GM21526 (cell line): ENCODE results near the gene BHLHE23.

Experiments
- ATAC-seq: cut with Tn5 transposase; IDR thresholded peaks from one replicate; pipeline ENCODE4 v1.9.1; 2021; ENCODE audit warnings: moderate library complexity; ENCODE audit not compliant: unreplicated experiment, low FRiP score

The BHLHE23 gene

DNA sequence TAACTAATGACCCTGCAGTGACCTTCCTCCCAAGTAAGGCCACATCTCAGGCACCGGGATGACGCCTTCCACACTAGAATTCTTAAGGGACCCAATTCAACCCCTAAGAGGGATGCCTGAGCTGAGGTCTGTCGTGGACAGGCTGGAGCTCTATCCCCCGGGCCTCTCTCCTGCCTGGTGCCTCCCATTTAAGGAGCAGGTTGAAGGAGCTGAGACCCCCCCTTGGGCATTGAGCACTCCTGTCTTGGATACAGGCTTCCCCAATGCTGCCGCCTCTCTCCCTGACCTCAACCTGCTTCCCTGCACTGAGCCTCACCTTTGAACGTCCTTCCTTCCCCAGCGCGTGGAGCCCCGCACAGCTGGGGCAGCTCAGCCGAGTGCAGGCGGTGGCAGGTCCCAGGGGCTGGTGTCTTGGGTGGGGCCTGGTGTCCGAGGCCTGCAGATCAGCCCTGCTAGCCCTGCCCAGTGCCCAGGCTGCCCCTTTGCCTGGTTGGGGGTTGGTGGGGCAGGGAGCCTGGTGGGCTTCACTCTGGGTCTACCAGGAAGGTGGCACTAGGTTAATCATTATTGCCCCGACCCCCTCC lies 19.9 kb upstream of the BHLHE23 start:
- ATAC-seq, result no peak

DNA sequence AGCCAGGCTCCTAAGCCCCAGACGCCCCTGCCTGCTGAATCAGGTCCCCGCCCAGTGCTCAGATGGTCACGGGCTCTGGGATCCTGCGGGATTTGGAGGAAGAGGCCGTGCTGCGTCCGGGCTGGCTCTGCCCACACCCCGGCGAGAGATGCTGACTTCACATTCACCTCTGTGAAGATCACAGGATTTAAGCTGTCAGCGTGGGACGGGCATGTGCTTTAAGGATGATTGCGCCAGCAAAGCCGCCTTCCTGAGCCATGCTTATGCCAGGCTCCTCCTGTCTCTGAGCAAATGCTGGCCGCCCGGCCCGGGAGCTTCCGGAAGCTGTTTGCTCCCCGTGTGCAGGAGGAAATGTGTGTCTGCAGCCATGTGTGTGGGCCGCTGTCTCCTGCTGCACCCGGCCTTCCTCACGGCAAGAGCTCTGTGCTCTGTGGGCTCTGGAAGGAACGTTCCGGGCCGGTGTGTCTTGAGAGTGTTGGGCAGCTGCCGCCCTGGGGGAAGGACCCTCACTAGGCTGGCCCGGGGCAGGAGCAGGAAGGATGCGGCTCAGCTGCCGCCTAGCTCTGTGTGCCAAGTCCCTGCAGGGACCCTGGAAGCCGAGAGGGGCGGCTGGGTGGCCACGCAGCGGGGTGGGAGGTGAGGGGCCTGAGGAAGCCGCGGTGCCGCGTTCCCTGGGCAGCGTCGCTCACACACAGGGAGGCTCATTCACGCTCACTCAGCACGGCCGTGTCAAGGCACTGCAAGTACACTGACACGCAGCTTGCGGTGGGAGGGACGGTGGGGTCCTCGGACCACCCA lies 19.0 kb upstream of the BHLHE23 start:
- no peak for ATAC-seq

DNA sequence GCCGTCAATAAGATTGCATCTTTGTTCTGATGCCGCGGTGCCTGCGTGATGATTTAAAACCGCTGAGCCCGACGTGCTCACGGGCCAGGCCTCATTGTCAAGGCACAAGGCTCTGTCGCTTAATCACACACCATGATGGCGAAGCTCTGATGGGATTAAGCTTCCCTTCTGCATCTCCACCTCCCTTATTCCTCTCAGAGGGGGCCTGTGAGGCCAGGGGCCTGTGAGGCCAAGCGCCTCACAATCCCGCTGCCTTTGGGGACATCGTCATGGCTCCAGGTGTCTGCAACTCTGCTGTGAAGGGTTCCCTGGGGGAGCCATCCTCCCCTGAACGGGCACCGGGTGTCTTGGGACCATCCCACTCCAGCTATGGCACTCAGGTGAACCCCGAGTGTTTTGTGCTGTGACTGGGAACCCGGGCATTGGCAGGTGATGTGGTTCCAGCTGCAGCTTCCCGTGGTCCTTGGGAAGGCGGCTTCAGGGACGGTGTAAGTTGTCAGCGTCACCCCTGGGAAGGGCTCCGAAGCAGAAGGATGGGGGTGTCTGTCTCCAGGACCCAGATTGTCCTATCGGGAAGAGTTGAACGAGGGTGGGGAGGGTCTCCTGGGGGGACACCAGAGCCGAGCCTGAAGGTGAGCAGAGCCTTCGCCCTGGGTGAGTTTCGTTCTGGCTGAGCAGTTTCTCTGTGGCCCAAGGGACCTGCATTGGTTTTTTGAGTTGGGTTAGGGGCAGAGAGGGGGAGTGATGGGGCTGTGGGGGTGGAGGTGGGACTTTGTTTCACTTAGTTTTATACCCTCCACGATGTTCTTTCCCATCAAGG lies 18.0 kb upstream of the BHLHE23 start:
- ATAC-seq, result no peak

DNA sequence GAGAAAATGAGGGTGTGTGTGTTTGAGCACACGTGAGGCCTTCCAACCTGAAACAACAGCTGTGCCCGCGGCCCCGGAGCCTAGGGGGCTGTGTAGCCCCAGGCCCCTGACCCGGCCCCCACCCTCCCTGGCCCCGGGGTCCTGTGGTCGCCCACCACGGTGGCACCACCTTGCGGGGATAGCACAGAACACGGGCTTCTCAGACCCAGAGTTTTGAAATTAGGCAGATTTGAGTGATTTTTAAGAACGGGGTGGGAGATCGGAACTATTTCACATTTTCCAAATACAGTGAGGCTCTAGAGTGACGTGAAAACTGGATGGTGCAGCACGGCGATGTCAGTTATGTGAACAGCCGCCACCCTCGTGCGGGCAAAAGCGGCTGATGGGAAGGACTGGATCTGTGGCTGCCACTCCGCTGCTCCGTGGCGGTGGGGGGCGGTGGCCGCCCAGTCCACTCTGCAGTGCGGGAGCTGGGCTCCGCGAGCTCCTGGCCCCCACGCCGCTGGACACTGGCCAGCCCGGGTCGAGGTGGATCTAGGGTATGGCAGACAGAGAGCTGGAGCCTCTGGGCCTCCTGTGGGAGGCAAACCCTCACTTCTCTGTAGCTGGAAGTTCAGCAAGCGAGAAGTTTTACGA lies 17.3 kb upstream of the BHLHE23 start:
- no peak for ATAC-seq

DNA sequence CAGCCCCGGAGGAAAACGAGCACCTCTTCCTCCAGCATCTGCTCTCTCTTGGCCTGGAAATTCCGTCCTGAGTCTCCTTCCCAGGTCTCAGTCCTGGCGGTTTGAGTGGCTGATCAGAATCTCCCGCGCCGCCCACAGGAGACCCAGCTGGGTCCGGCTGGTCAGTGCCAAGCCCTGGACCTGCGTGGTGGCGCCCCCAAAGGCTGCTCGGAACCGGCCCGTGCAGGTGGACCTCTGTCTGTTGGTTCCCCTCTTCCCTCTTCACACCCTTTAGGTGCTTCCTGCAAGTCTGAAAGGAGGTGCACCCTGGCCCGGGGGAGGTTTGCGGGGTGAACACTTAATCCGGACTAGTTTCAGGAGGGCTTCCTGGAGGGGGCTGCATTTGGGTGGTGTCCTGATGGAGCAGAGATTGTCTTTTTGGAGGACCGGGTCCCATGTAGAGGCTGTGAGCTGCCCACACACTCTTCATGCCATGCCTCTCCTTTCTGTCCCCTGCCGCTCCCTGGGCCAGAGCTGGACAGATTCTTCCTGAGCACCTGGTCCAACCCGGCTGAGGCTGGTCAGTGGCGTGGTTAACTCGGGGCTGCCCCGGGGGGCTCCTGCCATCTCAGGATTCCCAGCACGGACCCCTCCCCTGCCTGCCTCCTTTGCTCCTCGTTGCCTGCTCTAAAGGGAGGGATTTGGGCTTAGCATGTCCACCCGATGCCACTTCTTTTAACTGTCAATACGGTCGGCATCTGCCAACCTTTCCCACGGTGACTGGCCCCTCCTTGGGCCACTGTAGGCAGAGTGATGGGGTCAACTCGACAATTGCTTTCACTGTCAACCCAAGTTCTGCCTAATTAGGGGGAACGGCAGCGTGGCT lies 16.5 kb upstream of the BHLHE23 start:
- ATAC-seq, result no peak

DNA sequence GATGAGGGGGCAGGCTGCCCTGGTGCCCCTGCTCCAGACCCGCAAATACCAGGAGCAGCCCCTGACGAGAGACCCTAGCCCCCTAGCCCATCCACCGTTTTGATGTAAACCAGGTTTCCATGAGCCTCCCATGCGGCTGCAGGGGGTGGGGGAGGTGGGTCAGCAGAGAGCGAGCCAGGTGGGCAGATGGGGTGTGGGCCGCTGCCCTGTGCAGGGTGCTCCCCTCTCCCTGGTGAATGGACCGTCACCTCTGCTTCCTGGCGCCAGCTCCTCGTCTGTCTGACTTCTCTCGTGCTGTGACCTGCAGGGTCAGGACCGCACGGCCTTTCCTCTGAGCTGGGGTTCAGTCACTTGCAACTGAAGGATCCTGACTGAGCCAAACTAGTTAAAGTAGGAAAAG lies 15.7 kb upstream of the BHLHE23 start:
- no peak for ATAC-seq

DNA sequence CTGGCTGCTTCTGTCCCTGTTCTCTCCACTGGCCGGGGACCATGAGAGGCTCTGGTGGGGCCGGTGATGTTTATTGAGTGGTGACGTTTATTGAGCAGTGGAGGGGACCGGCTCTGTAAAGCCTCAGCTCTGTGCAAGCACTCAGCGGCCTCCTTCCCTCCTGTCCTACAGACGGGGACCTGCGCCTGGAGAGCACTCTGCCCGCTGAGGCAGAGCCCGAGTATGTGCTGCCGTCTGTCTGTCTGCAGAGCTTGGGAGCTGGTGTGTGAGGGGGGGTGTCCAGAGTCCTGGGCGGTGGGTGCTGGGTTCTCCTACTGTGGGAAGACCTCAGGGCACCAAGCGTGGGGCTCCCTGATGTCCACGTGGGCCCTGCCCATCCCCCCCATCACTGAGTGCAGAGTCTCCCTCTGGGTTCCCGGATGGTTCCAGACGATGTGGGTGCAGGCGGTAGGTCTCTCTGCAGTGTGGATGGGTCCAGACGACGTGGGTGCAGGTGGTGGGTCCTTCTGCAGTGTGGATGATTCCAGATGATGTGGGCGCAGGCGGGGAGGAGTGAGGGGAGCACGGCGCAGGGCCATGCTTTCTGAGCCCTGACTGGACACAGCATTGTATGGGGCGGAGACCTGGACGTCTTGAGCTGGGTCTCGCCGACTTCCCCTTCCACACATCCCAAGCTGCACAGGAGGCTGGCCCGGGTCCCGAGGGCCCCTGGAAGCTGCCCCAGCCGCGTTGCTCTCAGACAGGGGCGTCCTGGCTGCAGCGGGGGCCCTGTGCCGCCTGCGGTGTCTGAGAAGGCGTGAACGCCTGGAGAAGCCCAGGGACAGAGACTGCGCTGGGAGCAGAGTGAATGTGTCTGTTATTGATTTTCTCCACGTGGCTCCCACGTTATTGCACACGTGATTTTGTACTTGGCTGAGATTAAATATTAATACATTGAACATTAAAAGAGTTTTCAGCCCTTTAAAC lies 14.9 kb upstream of the BHLHE23 start:
- ATAC-seq, result no peak

DNA sequence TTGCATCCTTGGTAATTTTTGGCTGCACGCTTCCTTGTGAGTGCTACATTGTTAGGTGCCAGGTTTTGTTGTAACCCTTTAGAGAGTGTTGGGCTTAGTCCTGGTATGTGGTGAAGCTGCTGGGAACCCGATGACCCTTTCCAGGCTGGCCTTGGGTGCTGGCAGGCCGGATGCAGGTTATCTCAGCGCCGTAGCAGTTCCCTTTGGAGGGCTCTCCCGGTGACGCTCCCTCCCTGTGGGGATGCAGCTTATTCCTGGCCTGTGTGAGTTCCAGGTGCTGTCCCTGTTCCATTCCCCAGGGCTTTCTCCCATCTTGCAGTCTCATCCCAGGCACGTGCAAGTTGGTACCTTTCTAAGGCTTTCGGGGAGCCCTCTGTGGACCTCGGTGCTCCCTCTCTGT lies 13.9 kb upstream of the BHLHE23 start:
- ATAC-seq, result no peak

DNA sequence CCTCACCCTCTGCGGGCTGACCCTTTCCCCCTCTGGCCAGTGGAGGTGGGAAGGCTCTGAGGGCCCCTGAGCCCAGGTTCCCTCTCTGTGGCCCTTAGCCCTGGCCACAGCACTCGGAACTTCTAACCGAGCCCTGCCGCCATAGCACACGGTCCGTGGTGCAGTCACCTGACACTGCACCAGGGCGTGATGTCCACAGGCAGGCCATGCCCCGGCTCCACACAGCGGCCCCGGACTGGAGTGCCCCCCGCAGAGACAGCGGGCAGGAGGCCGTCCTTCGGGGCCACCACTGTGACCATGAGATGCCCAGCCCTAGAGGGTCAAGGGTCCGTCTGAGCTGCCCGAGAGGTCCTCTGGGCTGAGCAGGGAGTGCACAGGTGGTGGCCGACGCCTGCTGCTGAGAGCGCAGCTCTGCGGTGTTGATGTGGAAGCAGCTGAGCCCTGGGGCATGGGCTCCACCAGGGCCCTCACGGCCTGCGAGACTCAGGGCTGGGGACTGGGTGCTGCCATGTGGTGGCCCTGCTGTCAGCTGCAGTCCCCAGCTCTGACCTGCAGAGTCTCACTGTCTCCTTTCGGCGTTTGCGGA lies 11.2 kb upstream of the BHLHE23 start:
- ATAC-seq, result no peak

DNA sequence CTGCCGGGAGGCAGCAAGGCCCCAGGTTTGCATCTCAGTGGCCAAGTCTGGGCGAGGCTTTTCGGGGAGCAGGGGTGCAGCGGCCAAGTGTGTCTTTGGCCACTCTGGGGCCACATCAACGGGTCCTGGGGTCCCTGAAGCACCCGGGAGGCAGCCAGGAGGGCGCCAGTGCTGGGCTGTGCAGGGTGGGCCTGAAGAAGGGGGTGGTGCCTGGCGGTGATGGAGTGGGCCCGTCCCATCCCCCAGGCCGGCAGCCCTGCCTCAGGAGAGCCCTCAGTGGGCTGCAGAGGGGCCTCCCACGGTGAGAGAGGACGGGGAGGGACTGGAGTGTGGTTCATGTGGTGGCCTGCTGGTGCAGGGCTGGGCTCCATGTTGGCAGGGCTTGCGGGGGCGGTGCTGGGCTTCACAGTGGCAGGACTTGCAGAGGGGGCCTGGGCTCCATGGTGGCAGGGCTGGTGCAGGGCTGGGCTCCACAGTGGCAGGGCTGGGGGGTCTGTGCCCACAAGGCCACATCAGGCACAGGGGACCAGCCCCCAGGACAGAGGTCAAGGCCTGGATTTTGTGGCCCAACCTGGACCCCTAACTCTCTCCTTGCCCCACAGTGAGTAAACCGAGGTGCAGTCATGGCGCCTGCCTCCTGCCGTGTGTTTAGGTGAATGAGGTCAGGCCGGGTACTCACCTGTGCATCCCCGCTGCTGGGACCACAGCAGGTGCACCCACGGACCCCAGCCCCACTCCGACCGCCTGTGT lies 10.5 kb upstream of the BHLHE23 start:
- ATAC-seq, result no peak

DNA sequence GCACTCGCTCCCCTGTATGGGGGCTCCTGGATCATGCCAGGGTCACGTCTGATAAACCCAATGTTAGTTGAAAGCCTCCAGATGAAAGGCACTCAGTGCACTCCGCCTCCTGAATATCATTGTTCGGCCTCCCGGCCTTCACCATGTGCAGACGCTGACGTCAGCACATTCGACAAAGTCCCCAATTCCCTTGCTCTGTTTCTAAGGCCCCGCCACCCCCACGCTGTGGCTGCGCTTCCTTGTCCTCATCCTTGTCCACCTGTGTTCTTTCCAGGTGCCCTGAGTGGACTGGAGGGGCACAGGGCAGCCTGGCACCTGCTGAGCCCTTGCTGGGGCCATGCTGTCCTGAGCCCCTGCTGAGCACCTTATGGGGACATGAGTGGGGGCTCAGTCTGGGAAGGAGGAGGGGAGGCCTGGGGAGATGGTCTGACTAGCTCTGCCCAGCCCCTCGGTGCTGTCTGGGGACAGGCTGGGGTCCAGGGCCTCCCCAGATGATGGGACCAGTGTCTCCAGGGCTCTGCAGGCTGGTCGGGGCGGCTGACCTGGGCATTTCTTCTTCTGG lies 9.8 kb upstream of the BHLHE23 start:
- no peak for ATAC-seq

DNA sequence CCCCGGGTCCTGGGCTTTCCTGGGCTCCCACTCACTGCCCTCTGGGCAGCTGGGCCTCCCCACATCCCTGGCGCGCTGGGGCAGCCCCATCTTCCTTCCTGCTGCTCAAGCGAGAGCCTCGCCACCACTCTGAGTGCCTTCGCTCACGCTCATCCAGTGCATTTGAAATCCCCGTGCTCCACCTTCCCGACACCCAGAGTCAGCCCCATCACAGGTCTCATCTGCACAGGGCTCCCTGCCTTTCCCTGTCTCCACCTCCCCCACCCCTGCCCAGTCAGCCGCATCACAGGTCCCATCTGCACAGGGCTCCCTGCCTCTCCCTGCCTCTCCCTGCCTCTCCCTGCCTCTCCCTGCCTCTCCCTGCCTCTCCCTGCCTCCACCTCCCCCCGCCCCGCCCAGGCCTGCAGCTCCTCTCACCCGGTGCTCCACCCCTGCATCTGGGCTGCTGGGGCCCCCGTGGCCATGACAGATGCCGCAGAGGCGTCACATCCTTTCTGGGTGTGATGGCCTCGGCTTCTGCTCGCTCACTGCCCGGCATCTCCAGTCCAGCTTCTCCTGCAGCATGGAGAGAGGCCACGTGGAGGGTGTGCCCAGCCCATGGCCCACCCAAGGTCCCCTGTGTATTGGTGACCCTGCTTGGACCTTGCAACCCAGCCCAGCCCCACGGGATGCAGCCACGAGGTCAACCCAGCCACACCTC lies 9.0 kb upstream of the BHLHE23 start:
- ATAC-seq, result no peak

DNA sequence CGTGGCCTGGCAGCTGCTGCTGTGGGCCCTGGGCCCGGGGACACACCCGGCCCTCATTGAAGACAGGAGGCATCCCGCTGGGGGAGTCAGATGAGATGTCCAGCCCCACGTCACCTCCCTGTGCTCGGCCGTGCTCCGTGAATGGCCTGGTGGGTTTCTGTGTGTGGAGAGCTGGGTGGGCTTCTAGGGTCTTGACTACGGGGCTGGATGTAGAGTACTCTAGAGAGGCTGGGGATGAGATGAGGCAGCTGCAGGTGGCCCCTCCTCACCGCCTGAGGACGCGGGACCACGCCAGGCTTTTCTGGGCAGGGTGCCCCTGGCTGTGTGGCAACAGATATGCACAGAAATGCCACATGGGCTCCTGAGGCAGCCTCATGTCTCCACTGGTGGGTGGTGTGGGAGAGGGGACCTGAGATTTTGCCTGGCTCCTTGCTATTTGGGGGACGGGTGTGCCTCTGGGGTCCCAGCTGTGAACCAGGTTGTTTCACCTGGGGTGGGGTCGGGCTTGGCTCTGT lies 8.4 kb upstream of the BHLHE23 start:
- no peak for ATAC-seq

DNA sequence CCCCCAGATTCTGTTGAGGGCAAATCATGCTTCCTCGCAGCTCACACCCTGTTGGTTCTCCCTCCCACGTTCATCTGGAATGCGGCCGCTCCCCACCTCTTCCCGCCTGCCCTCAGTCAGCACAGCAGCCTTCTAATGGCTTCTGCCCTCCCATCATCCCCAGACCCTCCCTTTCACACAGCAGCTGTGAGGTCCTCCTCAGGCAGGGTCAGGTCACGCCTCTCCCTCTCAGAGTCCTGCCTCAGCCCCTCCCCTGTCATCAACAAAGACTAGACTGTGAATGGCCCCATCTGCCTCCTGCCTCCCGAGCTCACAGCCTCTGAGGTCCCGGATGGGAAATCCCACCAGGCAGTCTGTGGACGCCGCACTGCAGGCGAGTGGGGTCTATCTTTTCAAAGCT lies 7.9 kb upstream of the BHLHE23 start:
- no peak for ATAC-seq

DNA sequence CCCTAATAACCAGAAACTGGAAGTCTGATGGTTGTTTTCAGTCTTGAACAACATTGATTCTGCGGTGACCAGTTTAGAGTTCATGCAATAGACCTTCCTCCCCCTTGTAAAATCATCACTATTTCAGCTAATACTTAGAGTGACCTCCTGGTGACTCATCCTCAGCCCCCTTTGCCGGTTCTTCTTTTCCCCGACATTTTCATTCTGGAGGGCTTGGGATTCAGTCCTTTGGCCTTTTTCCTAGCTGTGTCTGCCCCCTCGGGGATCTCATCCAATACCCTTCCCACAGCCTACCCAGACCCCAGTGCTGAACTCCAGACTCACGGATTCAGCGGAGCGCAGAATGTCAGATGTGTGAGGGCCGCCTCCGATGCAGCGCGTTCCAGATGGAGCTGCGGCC lies 7.5 kb upstream of the BHLHE23 start:
- no peak for ATAC-seq

DNA sequence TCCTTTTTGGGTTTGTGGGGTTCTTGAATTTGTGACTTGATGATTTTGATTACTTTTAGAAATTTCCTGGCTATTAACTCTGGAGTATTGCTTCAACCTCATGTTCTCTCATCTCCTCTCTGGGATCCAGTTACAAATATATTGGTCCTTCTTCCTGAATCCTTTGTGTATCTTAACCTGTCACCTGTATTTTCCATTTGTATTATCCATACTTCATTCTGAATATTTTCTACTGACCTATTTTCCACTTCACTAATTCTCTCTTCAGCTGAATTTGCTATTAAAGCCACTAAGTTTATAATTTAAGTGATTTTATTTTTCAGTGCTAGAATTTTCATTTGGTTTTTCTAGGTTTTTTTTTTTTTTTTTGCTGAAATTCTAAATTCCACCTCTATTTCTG lies 6.4 kb upstream of the BHLHE23 start:
- no peak for ATAC-seq

DNA sequence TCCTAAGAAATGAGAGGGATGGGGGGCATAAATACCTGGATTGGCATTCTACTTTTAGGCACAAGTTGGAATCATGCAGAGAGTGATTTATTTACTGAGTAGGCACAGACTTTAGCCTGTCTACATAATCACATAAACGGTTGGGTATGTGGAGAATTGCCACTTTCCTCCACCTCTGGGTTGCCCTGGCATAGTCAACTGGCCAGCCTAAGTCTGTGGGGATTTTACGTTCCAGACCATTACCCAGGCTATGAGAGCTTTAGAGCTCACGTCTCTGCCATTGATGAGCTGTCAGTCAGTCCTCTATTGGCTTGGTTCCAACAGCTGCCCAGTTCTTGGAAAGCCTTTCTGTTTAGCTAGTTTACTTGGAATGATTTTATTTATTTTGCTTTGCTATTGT lies 5.0 kb upstream of the BHLHE23 start:
- ATAC-seq, result no peak
